Urinary bladder (tissue), 4 donors: Measurements from ENCODE around the gene CYB5R4. TPM values are rescaled to one million over a fixed set of nuclear protein-coding genes. Genes with fewer than 3 reads are reported as not detected.

ENCODE experiments used
- DNase-seq: peaks from one replicate; pipeline ENCODE4 v3.0.0-alpha.2; 2015; ENCODE audit errors: extremely low spot score
- H3K27ac ChIP-seq: one replicate; pipeline ENCODE4 v1.5.1; 2013; ENCODE audit warnings: low read depth, mild to moderate bottlenecking, moderate library complexity
- H3K36me3 ChIP-seq: one replicate; pipeline ENCODE4 v1.6.1; 2013; ENCODE audit warnings: mild to moderate bottlenecking, moderate library complexity; ENCODE audit not compliant: insufficient read depth
- H3K4me1 ChIP-seq: one replicate; pipeline ENCODE4 v1.6.1; 2013; ENCODE audit warnings: mild to moderate bottlenecking, moderate library complexity; ENCODE audit not compliant: insufficient read depth
- H3K4me3 ChIP-seq: one replicate; pipeline ENCODE4 v1.5.1; 2013; ENCODE audit warnings: low read depth, low read length
- WGBS: extraction: QIAGEN DNeasy Blood & Tissue Kit; methylation state at CpG from one replicate; pipeline ENCODE4 v1.1.7; 2013; 5-methylcytosine and 5-hydroxymethylcytosine counted together
- polyA plus RNA-seq: library from polyadenylated mRNA; stranded (reverse); fragments of 200-250 nt; gene quantifications from one replicate; pipeline ENCODE4 v1.2.3, GENCODE V29; 2013
- total RNA-seq: library from RNA; depleted of rRNA; stranded (reverse); fragments of >200 nt; gene quantifications from one replicate; pipeline ENCODE4 v1.2.3, GENCODE V29; 2014
- donor health status: healthy with polysubstance abuse.
- donor health status: healthy.

The CYB5R4 gene
- total and polyA plus RNA-seq, 2 donors: 9.4 to 13.4 TPM

- Histone ChIP-seq H3K4me3 (peak overlapping the region; percentile 41), H3K27ac (no peak overlapping the region), H3K4me1 (no peaks in the 10 kb centered on the region), H3K36me3 (no peaks in the 10 kb centered on the region)
- no peak for DNase-seq
- WGBS: 13% methylated on average over 16 of the region's 16 CpGs
Observed at GRCh38 chr6:83852528-83853177, 6.8 kb upstream of the CYB5R4 start.

GRCh38 chr6:83853178-83854000 lies 6.1 kb upstream of the CYB5R4 start, which contains the start of gene RIPPLY2:
Gene RIPPLY2 (plus strand): TSS chr6:83853360. CDS start chr6:83853417, 57 bp downstream.
- H3K4me3 ChIP-seq: peak within 1 kb of the TSS; percentile 41
- H3K27ac ChIP-seq: no peak within 1 kb of the TSS
- DNase-seq: no peak
- WGBS: under 1% methylated on average over 81 of the region's 81 CpGs
- H3K36me3 ChIP-seq: no peaks in the 10 kb centered on the region
- H3K4me1 ChIP-seq: no peaks in the 10 kb centered on the region

- 11% methylated on average over 18 of the region's 18 CpGs for WGBS
- Histone ChIP-seq H3K27ac (no peak overlapping the region), H3K4me3 (peak overlapping the region; percentile 41), H3K4me1 (no peaks in the 10 kb centered on the region), H3K36me3 (no peaks in the 10 kb centered on the region)
- no peak for DNase-seq
Observed at GRCh38 chr6:83854001-83854501, 5.4 kb upstream of the CYB5R4 start.

- WGBS: 42% methylated on average over 5 of the region's 5 CpGs
- Histone ChIP-seq H3K36me3 (no peaks in the 10 kb centered on the region), H3K4me1 (no peaks in the 10 kb centered on the region), H3K4me3 (no peak overlapping the region), H3K27ac (no peak overlapping the region)
- no peak for DNase-seq
Observed at GRCh38 chr6:83854766-83855165, 4.7 kb upstream of the CYB5R4 start.

GRCh38 chr6:83860359-83860755 lies 868 bp downstream of the CYB5R4 start:
- DNase-seq: no peak
- Histone ChIP-seq H3K4me3 (peak overlapping the region; percentile 77), H3K36me3 (peaks cover 2% of the 10 kb centered on the region), H3K4me1 (no peaks in the 10 kb centered on the region), H3K27ac (no peak overlapping the region)
- 25% methylated on average over 7 of the region's 7 CpGs for whole genome bisulfite sequencing

GRCh38 chr6:83860782-83861495 lies 1.4 kb downstream of the CYB5R4 start:
- peaks cover 2% of the 10 kb centered on the region for H3K36me3 ChIP-seq
- no peak for DNase-seq
- H3K27ac ChIP-seq: no peak overlapping the region
- peak overlapping the region; percentile 4 for H3K4me3 ChIP-seq
- no peaks in the 10 kb centered on the region for H3K4me1 ChIP-seq
- WGBS: 75% methylated on average over 8 of the region's 8 CpGs

- peaks cover 2% of the 10 kb centered on the region for H3K36me3 ChIP-seq
- no peak for DNase-seq
- no peaks in the 10 kb centered on the region for H3K4me1 ChIP-seq
- no peak overlapping the region for H3K27ac ChIP-seq
- WGBS: 55% methylated on average over 4 of the region's 4 CpGs
- H3K4me3 ChIP-seq: no peak overlapping the region
Observed at GRCh38 chr6:83862776-83863471, 3.4 kb downstream of the CYB5R4 start.

GRCh38 chr6:83867043-83867442 lies 7.6 kb downstream of the CYB5R4 start:
- Histone ChIP-seq H3K27ac (no peak overlapping the region), H3K4me1 (no peaks in the 10 kb centered on the region), H3K36me3 (peaks cover 2% of the 10 kb centered on the region), H3K4me3 (no peak overlapping the region)
- DNase-seq: no peak

GRCh38 chr6:83867527-83868161 lies 8.2 kb downstream of the CYB5R4 start:
- Histone ChIP-seq H3K4me3 (no peak overlapping the region), H3K27ac (no peak overlapping the region), H3K4me1 (no peaks in the 10 kb centered on the region), H3K36me3 (peaks cover 2% of the 10 kb centered on the region)
- 90% methylated on average over 9 of the region's 9 CpGs for WGBS
- no peak for DNase-seq

- no peak for DNase-seq
- no peak overlapping the region for H3K27ac ChIP-seq
- peaks cover 2% of the 10 kb centered on the region for H3K36me3 ChIP-seq
- WGBS: 49% methylated on average over 1 of the region's 1 CpG
- H3K4me3 ChIP-seq: no peak overlapping the region
- no peaks in the 10 kb centered on the region for H3K4me1 ChIP-seq
Observed at GRCh38 chr6:83868639-83869038, 9.2 kb downstream of the CYB5R4 start.

GRCh38 chr6:83870649-83871048 lies 11.2 kb downstream of the CYB5R4 start:
- H3K36me3 ChIP-seq: no peaks in the 10 kb centered on the region
- WGBS: 89% methylated on average over 4 of the region's 4 CpGs
- H3K4me1 ChIP-seq: no peaks in the 10 kb centered on the region
- no peak overlapping the region for H3K27ac ChIP-seq
- no peak for DNase-seq
- H3K4me3 ChIP-seq: no peak overlapping the region

GRCh38 chr6:83872386-83873118 lies 13.1 kb downstream of the CYB5R4 start:
- no peaks in the 10 kb centered on the region for H3K4me1 ChIP-seq
- no peak for DNase-seq
- H3K36me3 ChIP-seq: no peaks in the 10 kb centered on the region
- no peak overlapping the region for H3K4me3 ChIP-seq
- no peak overlapping the region for H3K27ac ChIP-seq
- WGBS: 89% methylated on average over 3 of the region's 3 CpGs
